ENCODE data around the gene FGF11. TPM values are rescaled to one million over a fixed set of nuclear protein-coding genes. Genes with fewer than 3 reads are reported as not detected.
A peak's percentile ranks its signal among the peaks of the same experiment; 100 is the strongest.

Gene FGF11
- total RNA-seq, 1 experiment from 2014 or later, result 12.5 TPM

GRCh38 chr17:7483255-7484066, 44.1 kb downstream of the FGF11 start:
- H3K36me3 ChIP-seq (replicated peaks; ENCODE audit: control insufficient read depth, insufficient read depth, low read length), result peaks cover 2% of the 10 kb centered on the region; the same call in 1 of the 2 replicates
- no peaks in the 10 kb centered on the region for H3K27me3 ChIP-seq (ENCODE audit: control insufficient read depth, insufficient read depth, low read length)
- peak; percentile 95 for DNase-seq
- peak overlapping the region; percentile 59 for H3K4me3 ChIP-seq (ENCODE audit: insufficient read depth, low read depth, low read length)

- H3K4me3 ChIP-seq (ENCODE audit: insufficient read depth, low read depth, low read length), result peak within 1 kb of the TSS; percentile 59
- H3K36me3 ChIP-seq (replicated peaks; ENCODE audit: control insufficient read depth, insufficient read depth, low read length), result peaks cover 2% of the 10 kb centered on the region; the same call in 1 of the 2 replicates
- peak; percentile 100 for DNase-seq
- H3K27me3 ChIP-seq (ENCODE audit: control insufficient read depth, insufficient read depth, low read length), result no peaks in the 10 kb centered on the region
Observed at GRCh38 chr17:7484067-7484918, 45.0 kb downstream of the FGF11 start, which contains the start of gene POLR2A. TSS of gene POLR2A (plus strand) at chr17:7484366.

- DNase-seq, result no peak
- Histone ChIP-seq H3K4me3 (ENCODE audit: insufficient read depth, low read depth, low read length) (peak overlapping the region; percentile 59), H3K27me3 (ENCODE audit: control insufficient read depth, insufficient read depth, low read length) (no peaks in the 10 kb centered on the region), H3K36me3 (replicated peaks; ENCODE audit: control insufficient read depth, insufficient read depth, low read length) (peaks cover 2% of the 10 kb centered on the region; the same call in 1 of the 2 replicates)
Observed at GRCh38 chr17:7484919-7485377, 45.6 kb downstream of the FGF11 start.

GRCh38 chr17:7486181-7486580, 46.9 kb downstream of the FGF11 start:
- H3K27me3 ChIP-seq (ENCODE audit: control insufficient read depth, insufficient read depth, low read length), result no peaks in the 10 kb centered on the region
- DNase-seq, result no peak
- no peak overlapping the region for H3K4me3 ChIP-seq (ENCODE audit: insufficient read depth, low read depth, low read length)
- peaks cover 2% of the 10 kb centered on the region; the same call in 1 of the 2 replicates for H3K36me3 ChIP-seq (replicated peaks; ENCODE audit: control insufficient read depth, insufficient read depth, low read length)

GRCh38 chr17:7490144-7490543, 50.8 kb downstream of the FGF11 start:
- Histone ChIP-seq H3K27me3 (ENCODE audit: control insufficient read depth, insufficient read depth, low read length) (no peaks in the 10 kb centered on the region), H3K36me3 (replicated peaks; ENCODE audit: control insufficient read depth, insufficient read depth, low read length) (peaks cover 3% of the 10 kb centered on the region; the same call in 1 of the 2 replicates), H3K4me3 (ENCODE audit: insufficient read depth, low read depth, low read length) (no peak overlapping the region)
- DNase-seq, result no peak

GRCh38 chr17:7491583-7491982, 52.3 kb downstream of the FGF11 start:
- DNase-seq, result no peak
- Histone ChIP-seq H3K27me3 (ENCODE audit: control insufficient read depth, insufficient read depth, low read length) (no peaks in the 10 kb centered on the region), H3K4me3 (ENCODE audit: insufficient read depth, low read depth, low read length) (no peak overlapping the region), H3K36me3 (replicated peaks; ENCODE audit: control insufficient read depth, insufficient read depth, low read length) (peaks cover 4% of the 10 kb centered on the region)

- no peaks in the 10 kb centered on the region for H3K27me3 ChIP-seq (ENCODE audit: control insufficient read depth, insufficient read depth, low read length)
- DNase-seq, result no peak
- H3K4me3 ChIP-seq (ENCODE audit: insufficient read depth, low read depth, low read length), result no peak overlapping the region
- H3K36me3 ChIP-seq (replicated peaks; ENCODE audit: control insufficient read depth, insufficient read depth, low read length), result peaks cover 22% of the 10 kb centered on the region
Observed at GRCh38 chr17:7493941-7494340, 54.6 kb downstream of the FGF11 start.

Other genes starting within 250 kb of the FGF11 start
- 21.0 and 27.6 TPM in 2 replicates for gene DLG4, start 219.7 kb upstream of the FGF11 start, total RNA-seq (2014; rRNA removed; shearing (Covaris generic))
- gene ACADVL, start 219.6 kb upstream of the FGF11 start, total RNA-seq (2014; rRNA removed; shearing (Covaris generic)), result 362 and 410 TPM in 2 replicates
- gene DVL2, start 205.0 kb upstream of the FGF11 start, total RNA-seq (2014; rRNA removed; shearing (Covaris generic)), result 75.0 and 90.9 TPM in 2 replicates
- gene PHF23, start 200.1 kb upstream of the FGF11 start, total RNA-seq (2014; rRNA removed; shearing (Covaris generic)), result 54.9 and 56.2 TPM in 2 replicates
- 185 and 231 TPM in 2 replicates for gene GABARAP, start 197.1 kb upstream of the FGF11 start, total RNA-seq (2014; rRNA removed; shearing (Covaris generic))
- gene CTDNEP1, start 187.8 kb upstream of the FGF11 start, total RNA-seq (2014; rRNA removed; shearing (Covaris generic)), result 58.8 and 59.9 TPM in 2 replicates
- gene ELP5, start 187.3 kb upstream of the FGF11 start, total RNA-seq (2014; rRNA removed; shearing (Covaris generic)), result 66.4 and 77.4 TPM in 2 replicates
- 30.8 and 40.8 TPM in 2 replicates for gene CLDN7, start 177.0 kb upstream of the FGF11 start, total RNA-seq (2014; rRNA removed; shearing (Covaris generic))
- gene SLC2A4, start 157.8 kb upstream of the FGF11 start, total RNA-seq (2014; rRNA removed; shearing (Covaris generic)), result 3.8 and 6.6 TPM in 2 replicates
- gene YBX2, start 144.9 kb upstream of the FGF11 start, total RNA-seq (2014; rRNA removed; shearing (Covaris generic)), result 12.2 and 21.8 TPM in 2 replicates
- gene EIF5A, start 131.9 kb upstream of the FGF11 start, total RNA-seq (2014; rRNA removed; shearing (Covaris generic)), result 865 and 1,116 TPM in 2 replicates
- gene GPS2, start 124.2 kb upstream of the FGF11 start, total RNA-seq (2014; rRNA removed; shearing (Covaris generic)), result 52.8 and 60.2 TPM in 2 replicates
- gene NEURL4, start 110.2 kb upstream of the FGF11 start, total RNA-seq (2014; rRNA removed; shearing (Covaris generic)), result 33.5 and 34.1 TPM in 2 replicates
- 17.8 and 34.5 TPM in 2 replicates for gene ACAP1, start 103.0 kb upstream of the FGF11 start, total RNA-seq (2014; rRNA removed; shearing (Covaris generic))
- gene KCTD11, start 87.3 kb upstream of the FGF11 start, total RNA-seq (2014; rRNA removed; shearing (Covaris generic)), result 1.1 and 2.2 TPM in 2 replicates
- gene TMEM95, start 84.4 kb upstream of the FGF11 start, total RNA-seq (2014; rRNA removed; shearing (Covaris generic)), result not detected in 2 replicates
- gene TNK1, start 58.4 kb upstream of the FGF11 start, total RNA-seq (2014; rRNA removed; shearing (Covaris generic)), result 7.0 and 8.9 TPM in 2 replicates
- gene PLSCR3, start 45.0 kb upstream of the FGF11 start, total RNA-seq (2014; rRNA removed; shearing (Covaris generic)), result 26.5 and 27.8 TPM in 2 replicates
- 280 and 385 TPM in 2 replicates for gene TMEM256, start 35.4 kb upstream of the FGF11 start, total RNA-seq (2014; rRNA removed; shearing (Covaris generic))
- gene NLGN2, start 31.7 kb upstream of the FGF11 start, total RNA-seq (2014; rRNA removed; shearing (Covaris generic)), result 11.6 and 15.7 TPM in 2 replicates
- not detected in 2 replicates for gene SPEM1, start 19.2 kb upstream of the FGF11 start, total RNA-seq (2014; rRNA removed; shearing (Covaris generic))
- not detected in 2 replicates for gene SPEM2, start 13.9 kb upstream of the FGF11 start, total RNA-seq (2014; rRNA removed; shearing (Covaris generic))
- gene SPEM3, start 10.7 kb upstream of the FGF11 start, total RNA-seq (2014; rRNA removed; shearing (Covaris generic)), result not detected in 2 replicates
- 14.5 and 15.8 TPM in 2 replicates for gene TMEM102, start 4.1 kb upstream of the FGF11 start, total RNA-seq (2014; rRNA removed; shearing (Covaris generic))
- 6.6 and 6.8 TPM in 2 replicates for gene CHRNB1, start 5.5 kb downstream of the FGF11 start, total RNA-seq (2014; rRNA removed; shearing (Covaris generic))
- 9.0 and 10.4 TPM in 2 replicates for gene ZBTB4, start 40.1 kb downstream of the FGF11 start, total RNA-seq (2014; rRNA removed; shearing (Covaris generic))
- gene SLC35G6, start 41.9 kb downstream of the FGF11 start, total RNA-seq (2014; rRNA removed; shearing (Covaris generic)), result not detected in 2 replicates
- 46.1 and 48.6 TPM in 2 replicates for gene POLR2A, start 44.9 kb downstream of the FGF11 start, total RNA-seq (2014; rRNA removed; shearing (Covaris generic))
- gene TNFSF12, start 109.5 kb downstream of the FGF11 start, total RNA-seq (2014; rRNA removed; shearing (Covaris generic)), result 6.2 and 9.6 TPM in 2 replicates
- gene TNFSF13, start 119.2 kb downstream of the FGF11 start, total RNA-seq (2014; rRNA removed; shearing (Covaris generic)), result 0.94 and 1.7 TPM in 2 replicates
- gene SENP3, start 122.4 kb downstream of the FGF11 start, total RNA-seq (2014; rRNA removed; shearing (Covaris generic)), result 137 and 203 TPM in 2 replicates
- 0.22 and 0.55 TPM in 2 replicates for gene CD68, start 140.1 kb downstream of the FGF11 start, total RNA-seq (2014; rRNA removed; shearing (Covaris generic))
- 111 and 146 TPM in 2 replicates for gene MPDU1, start 144.3 kb downstream of the FGF11 start, total RNA-seq (2014; rRNA removed; shearing (Covaris generic))
- gene SOX15, start 150.6 kb downstream of the FGF11 start, total RNA-seq (2014; rRNA removed; shearing (Covaris generic)), result 33.8 and 44.0 TPM in 2 replicates
- gene FXR2, start 175.4 kb downstream of the FGF11 start, total RNA-seq (2014; rRNA removed; shearing (Covaris generic)), result 49.0 and 52.0 TPM in 2 replicates
- gene SAT2, start 188.3 kb downstream of the FGF11 start, total RNA-seq (2014; rRNA removed; shearing (Covaris generic)), result 45.5 and 55.8 TPM in 2 replicates
- 0.35 and 1.5 TPM in 2 replicates for gene SHBG, start 190.6 kb downstream of the FGF11 start, total RNA-seq (2014; rRNA removed; shearing (Covaris generic))
- gene ATP1B2, start 211.4 kb downstream of the FGF11 start, total RNA-seq (2014; rRNA removed; shearing (Covaris generic)), result 1.6 and 7.0 TPM in 2 replicates
- 97.5 and 99.4 TPM in 2 replicates for gene TP53, start 248.0 kb downstream of the FGF11 start, total RNA-seq (2014; rRNA removed; shearing (Covaris generic))
- 32.9 and 41.3 TPM in 2 replicates for gene WRAP53, start 249.0 kb downstream of the FGF11 start, total RNA-seq (2014; rRNA removed; shearing (Covaris generic))